ENCODE data around the gene POLR1C. TPM values are rescaled to one million over a fixed set of nuclear protein-coding genes. Genes with fewer than 3 reads are reported as not detected.
"Not testable (repeated sequence)": the region's sequence is repeated elsewhere in the genome, so short reads cannot be mapped to it uniquely, and the experiment has no call there.

The POLR1C gene
- total RNA-seq, 1 experiment from 2014 or later = 79.6 TPM

DNA sequence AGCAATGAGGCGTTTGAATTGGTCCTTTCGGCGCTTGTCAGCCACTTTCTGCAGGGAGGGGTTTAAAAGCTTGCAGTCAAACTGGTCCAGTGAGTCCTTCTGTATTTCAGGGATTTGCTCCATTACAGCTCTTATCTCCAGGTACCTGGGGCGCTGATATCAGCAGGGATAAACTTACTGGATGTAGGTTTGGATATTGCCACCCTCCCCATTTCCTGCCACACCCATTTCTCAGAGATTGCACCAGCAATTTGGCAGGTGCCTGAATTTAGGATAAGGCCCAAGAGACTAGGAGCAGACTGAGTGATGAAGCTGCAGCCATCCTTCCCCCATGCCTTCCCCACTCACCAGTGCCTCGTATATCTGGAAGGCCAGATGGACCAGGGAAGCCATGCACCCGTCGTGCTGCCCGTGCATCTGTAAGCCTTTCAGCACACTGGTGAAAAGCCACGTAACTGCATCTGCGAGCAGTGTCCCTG, 7.6 kb downstream of the POLR1C start:
- no TSS peak for BruUV-seq (replicated peaks)
- Mint-ChIP-seq H3K36me3 (ENCODE audit: insufficient read depth, unreplicated experiment) (peaks cover 80% of the 10 kb centered on the region), H3K27me3 (ENCODE audit: unreplicated experiment) (no peaks in the 10 kb centered on the region), H3K9me3 (ENCODE audit: low read depth, unreplicated experiment) (no peaks in the 10 kb centered on the region), H3K27ac (ENCODE audit: unreplicated experiment) (peak overlapping the region; percentile 34), H3K4me1 (ENCODE audit: low read depth, unreplicated experiment) (peaks cover 10% of the 10 kb centered on the region), H3K4me3 (ENCODE audit: low read depth, unreplicated experiment) (no peak overlapping the region)
- intact Hi-C loops (cut with micrococcal nuclease; ENCODE audit: unreplicated experiment) = no loop called here
- CTCF ChIA-PET = interaction anchor here (1.3 kb wide), 1 partner anchor 9 kb away, joined by 3 read pairs; no protein-coding TSS in a partner anchor
- DNase-seq = no peak
- TF ChIP-seq CTCF (IDR thresholded peaks at IDR 0.05; ENCODE audit: unreplicated experiment) = no peak

DNA sequence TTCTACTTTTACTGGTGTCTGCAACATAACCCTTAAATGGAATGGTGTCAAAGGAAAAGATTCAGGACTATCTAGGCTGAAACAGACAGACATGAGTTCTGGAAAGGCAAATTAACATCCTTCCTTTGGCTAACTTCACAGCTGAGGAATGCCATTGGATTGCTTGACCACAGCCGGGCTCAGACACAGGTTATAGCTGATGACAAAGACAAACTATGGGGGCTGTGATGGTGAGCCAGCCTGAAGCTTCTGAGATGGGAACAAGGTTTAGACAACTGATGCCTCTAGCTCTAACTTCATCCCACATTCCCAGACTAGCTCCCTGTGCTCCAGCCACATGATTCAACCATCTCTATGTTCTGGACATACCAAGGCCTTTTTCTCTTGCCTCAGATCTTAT, 15.3 kb downstream of the POLR1C start:
- Mint-ChIP-seq H3K27me3 (ENCODE audit: unreplicated experiment) (no peaks in the 10 kb centered on the region), H3K4me1 (ENCODE audit: low read depth, unreplicated experiment) (no peaks in the 10 kb centered on the region), H3K27ac (ENCODE audit: unreplicated experiment) (no peak overlapping the region), H3K36me3 (ENCODE audit: insufficient read depth, unreplicated experiment) (peaks cover 80% of the 10 kb centered on the region), H3K4me3 (ENCODE audit: low read depth, unreplicated experiment) (no peak overlapping the region), H3K9me3 (ENCODE audit: low read depth, unreplicated experiment) (no peaks in the 10 kb centered on the region)
- no TSS peak for BruUV-seq (replicated peaks)
- no peak for DNase-seq
- CTCF ChIA-PET = no interaction called here
- TF ChIP-seq CTCF (IDR thresholded peaks at IDR 0.05; ENCODE audit: unreplicated experiment) = no peak
- intact Hi-C loops (cut with micrococcal nuclease; ENCODE audit: unreplicated experiment) = no loop called here

DNA sequence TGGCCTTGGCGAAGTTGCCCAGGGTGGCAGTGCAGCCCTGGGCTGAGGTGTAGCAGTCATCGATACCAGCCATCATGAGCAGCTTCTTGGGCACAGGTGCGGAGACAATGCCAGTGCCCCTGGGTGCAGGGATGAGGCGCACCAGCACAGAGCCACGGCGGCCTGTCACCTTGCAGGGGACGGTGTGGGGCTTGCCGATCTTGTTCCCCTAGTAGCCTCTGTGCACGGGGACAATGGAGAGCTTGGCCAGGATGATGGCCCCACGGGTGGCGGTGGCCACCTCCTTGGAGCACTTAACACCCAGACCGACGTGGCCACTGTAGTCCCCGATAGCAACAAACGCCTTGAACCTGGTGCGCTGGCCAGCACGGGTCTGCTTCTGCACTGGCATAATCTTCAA, 22.1 kb downstream of the POLR1C start:
- intact Hi-C loops (cut with micrococcal nuclease; ENCODE audit: unreplicated experiment); H3K4me1 Mint-ChIP-seq (ENCODE audit: low read depth, unreplicated experiment); H3K27me3 Mint-ChIP-seq (ENCODE audit: unreplicated experiment); H3K4me3 Mint-ChIP-seq (ENCODE audit: low read depth, unreplicated experiment); BruUV-seq (replicated peaks); H3K27ac Mint-ChIP-seq (ENCODE audit: unreplicated experiment); H3K9me3 Mint-ChIP-seq (ENCODE audit: low read depth, unreplicated experiment); DNase-seq: not testable (repeated sequence)
- peaks cover 85% of the 10 kb centered on the region for H3K36me3 Mint-ChIP-seq (ENCODE audit: insufficient read depth, unreplicated experiment)
- CTCF ChIA-PET = interaction anchor here (0.6 kb wide), 2 partner anchors 29 to 729 kb away, joined by 3 to 4 read pairs; no protein-coding TSS in a partner anchor

- BruUV-seq (replicated peaks); DNase-seq; H3K27ac Mint-ChIP-seq (ENCODE audit: unreplicated experiment); H3K9me3 Mint-ChIP-seq (ENCODE audit: low read depth, unreplicated experiment); H3K4me1 Mint-ChIP-seq (ENCODE audit: low read depth, unreplicated experiment); H3K4me3 Mint-ChIP-seq (ENCODE audit: low read depth, unreplicated experiment); intact Hi-C loops (cut with micrococcal nuclease; ENCODE audit: unreplicated experiment); H3K27me3 Mint-ChIP-seq (ENCODE audit: unreplicated experiment): not testable (repeated sequence)
- CTCF ChIA-PET = interaction anchor here (0.6 kb wide), 2 partner anchors 28 to 729 kb away, joined by 3 to 4 read pairs; no protein-coding TSS in a partner anchor
- peaks cover 83% of the 10 kb centered on the region for H3K36me3 Mint-ChIP-seq (ENCODE audit: insufficient read depth, unreplicated experiment)
These were observed 22.5 kb downstream of the POLR1C start for GRCh38 chr6:43539409-43539808.

- H3K27ac Mint-ChIP-seq (ENCODE audit: unreplicated experiment) = no peak overlapping the region
- no peaks in the 10 kb centered on the region for H3K27me3 Mint-ChIP-seq (ENCODE audit: unreplicated experiment)
- BruUV-seq (replicated peaks) = no TSS peak
- no peaks in the 10 kb centered on the region for H3K9me3 Mint-ChIP-seq (ENCODE audit: low read depth, unreplicated experiment)
- no peak overlapping the region for H3K4me3 Mint-ChIP-seq (ENCODE audit: low read depth, unreplicated experiment)
- peaks cover 75% of the 10 kb centered on the region for H3K36me3 Mint-ChIP-seq (ENCODE audit: insufficient read depth, unreplicated experiment)
- no peak for TF ChIP-seq CTCF (IDR thresholded peaks at IDR 0.05; ENCODE audit: unreplicated experiment)
- CTCF ChIA-PET = interaction anchor here (0.7 kb wide), 1 partner anchor 33 kb away, joined by 3 read pairs; no protein-coding TSS in a partner anchor
- no peaks in the 10 kb centered on the region for H3K4me1 Mint-ChIP-seq (ENCODE audit: low read depth, unreplicated experiment)
- intact Hi-C loops (cut with micrococcal nuclease; ENCODE audit: unreplicated experiment) = no loop called here
- no peak for DNase-seq
These were observed 23.6 kb downstream of the POLR1C start for GRCh38 chr6:43540507-43540906.

Data from Calu3 (cell line).